ENCODE results near the gene CFAP61. TPM values are rescaled to one million over a fixed set of nuclear protein-coding genes. Genes with fewer than 3 reads are reported as not detected.

Gene CFAP61
- polyA plus RNA-seq, 1 of the 3 experiments (the other 2 are of a cell fraction), result 0.26 TPM

GRCh38 chr20:20213526-20214121 lies 161.3 kb downstream of the CFAP61 start:
- Histone ChIP-seq H3K9me3 (no peaks in the 10 kb centered on the region), H3K4me2 (no peak overlapping the region), H3K4me3 (ENCODE audit: low read depth in 2 of 2, low read length in 1 of 2) (no peak overlapping the region), H3K9ac (no peak overlapping the region), H2AFZ (ENCODE audit: low read depth) (no peak overlapping the region), H3K79me2 (ENCODE audit: insufficient read depth) (no peaks in the 10 kb centered on the region), H4K20me1 (ENCODE audit: insufficient read depth) (no peaks in the 10 kb centered on the region), H3K36me3 (replicated peaks in 1 of 2; ENCODE audit: control insufficient read depth in 1 of 2, insufficient read depth in 2 of 2, low read length in 1 of 2) (no peaks in the 10 kb centered on the region), H3K27ac (ENCODE audit: low read depth in 2 of 2, low read length in 1 of 2) (no peak overlapping the region), H3F3A (replicated peaks; ENCODE audit: insufficient read depth) (no peaks in the 10 kb centered on the region), H3K27me3 (ENCODE audit: insufficient read depth) (no peaks in the 10 kb centered on the region), H3K9me2 (no peaks in the 10 kb centered on the region), H3K4me1 (ENCODE audit: control insufficient read depth in 1 of 2, insufficient read depth in 2 of 2, low read depth in 1 of 2, low read length in 1 of 2) (peaks cover 0 to 5% of the 10 kb centered on the region in 2 experiments; a peak in 1 of 4 replicates)
- ChIA-PET CTCF (interaction anchor here (1.7 kb wide), 1 partner anchor 24 kb away, joined by 4 read pairs; no protein-coding TSS in a partner anchor), POLR2A (no interaction called here)
- no peak for DNase-seq
- no peak for TF ChIP-seq IRF3 (IDR thresholded peaks at IDR 0.05; ENCODE audit: low read depth, low read length)
- no peak for TF ChIP-seq YY1 (IDR thresholded peaks at IDR 0.05; ENCODE audit: low read depth)
- no peak for TF ChIP-seq FOXM1 (IDR thresholded peaks at IDR 0.05; ENCODE audit: low read depth)
- no peak for TF ChIP-seq TAF1 (IDR thresholded peaks at IDR 0.05; ENCODE audit: borderline replicate concordance, low read depth, low read length)
- WGBS (ENCODE audit: low lambda C conversion rate), result 24% methylated on average over 5 of the region's 5 CpGs

- Histone ChIP-seq H4K20me1 (ENCODE audit: insufficient read depth) (no peaks in the 10 kb centered on the region), H3K27ac (ENCODE audit: low read depth in 2 of 2, low read length in 1 of 2) (no peak overlapping the region), H3K9ac (no peak overlapping the region), H3K27me3 (ENCODE audit: insufficient read depth) (no peaks in the 10 kb centered on the region), H3K36me3 (replicated peaks in 1 of 2; ENCODE audit: control insufficient read depth in 1 of 2, insufficient read depth in 2 of 2, low read length in 1 of 2) (no peaks in the 10 kb centered on the region), H3F3A (replicated peaks; ENCODE audit: insufficient read depth) (no peaks in the 10 kb centered on the region), H3K4me3 (ENCODE audit: low read depth in 2 of 2, low read length in 1 of 2) (no peak overlapping the region), H3K4me1 (ENCODE audit: control insufficient read depth in 1 of 2, insufficient read depth in 2 of 2, low read depth in 1 of 2, low read length in 1 of 2) (peaks cover 0 to 5% of the 10 kb centered on the region in 2 experiments; a peak in 1 of 4 replicates), H3K9me3 (no peaks in the 10 kb centered on the region), H3K4me2 (no peak overlapping the region), H3K79me2 (ENCODE audit: insufficient read depth) (no peaks in the 10 kb centered on the region), H3K9me2 (no peaks in the 10 kb centered on the region), H2AFZ (ENCODE audit: low read depth) (no peak overlapping the region)
- DNase-seq, result no peak
- CTCF ChIA-PET, result interaction anchor here (1.7 kb wide), 1 partner anchor 23 kb away, joined by 4 read pairs; no protein-coding TSS in a partner anchor
- WGBS (ENCODE audit: low lambda C conversion rate), result 50% methylated on average over 7 of the region's 7 CpGs
- POLR2A ChIA-PET, result no interaction called here
- TF ChIP-seq EP300 (IDR thresholded peaks at IDR 0.05; ENCODE audit: borderline replicate concordance in 1 of 2, low read depth in 1 of 2, low read length in 1 of 2) (no peak), USF1 (IDR thresholded peaks at IDR 0.05; ENCODE audit: borderline replicate concordance, low read depth) (no peak), TAF1 (IDR thresholded peaks at IDR 0.05; ENCODE audit: borderline replicate concordance, low read depth, low read length) (no peak), TCF12 (IDR thresholded peaks at IDR 0.05) (no peak), REST (IDR thresholded peaks at IDR 0.05; ENCODE audit: low read depth, low read length) (no peak), TEAD4 (IDR thresholded peaks at IDR 0.05; ENCODE audit: borderline replicate concordance, insufficient read depth) (no peak), IRF3 (IDR thresholded peaks at IDR 0.05; ENCODE audit: low read depth, low read length) (no peak), PBX3 (IDR thresholded peaks at IDR 0.05) (no peak), YY1 (IDR thresholded peaks at IDR 0.05; ENCODE audit: low read depth) (no peak), NRF1 (IDR thresholded peaks at IDR 0.05; ENCODE audit: low read depth, low read length) (no peak), EZH2phosphoT487 (IDR thresholded peaks at IDR 0.05; ENCODE audit: borderline replicate concordance, low read depth) (no peak), SIN3A (IDR thresholded peaks at IDR 0.05; ENCODE audit: borderline replicate concordance, low read depth, low read length) (no peak), FOSL2 (IDR thresholded peaks at IDR 0.05; ENCODE audit: borderline replicate concordance, low read depth) (no peak)
Observed at GRCh38 chr20:20214757-20215275, 162.5 kb downstream of the CFAP61 start.
